ENCODE measurements around the gene OR6M1.

OR6M1 gene

DNA sequence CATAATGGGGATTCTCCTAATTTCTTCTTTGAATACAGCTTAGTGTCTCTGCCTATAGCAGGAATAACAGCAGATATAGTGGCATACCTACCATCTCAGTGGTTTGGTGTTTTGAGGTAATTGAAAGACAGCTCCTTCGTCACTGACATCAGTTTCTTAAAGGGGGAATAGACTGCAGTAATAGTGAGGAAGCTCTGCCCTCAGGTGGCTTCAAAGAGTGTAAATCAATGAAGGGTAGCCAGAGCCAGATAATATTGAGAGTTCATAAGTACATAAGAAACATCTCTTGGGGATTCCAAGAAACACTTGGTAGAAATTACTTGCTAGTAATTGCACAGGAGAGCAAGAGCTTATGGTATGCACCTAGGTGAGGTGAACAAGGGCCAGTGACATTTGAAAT, 4.4 kb downstream of the OR6M1 start:
- Histone ChIP-seq H3K4me3 (ENCODE audit: low read depth, low read length) (no peak overlapping the region), H3K4me1 (ENCODE audit: control insufficient read depth, insufficient read depth, low read length) (peaks cover 4% of the 10 kb centered on the region), H3K27me3 (ENCODE audit: control insufficient read depth, insufficient read depth, low read length) (no peaks in the 10 kb centered on the region), H3K36me3 (ENCODE audit: control insufficient read depth, insufficient read depth, low read length) (no peaks in the 10 kb centered on the region), H3K9ac (ENCODE audit: low read depth, low read length) (no peak overlapping the region), H3K9me3 (ENCODE audit: control insufficient read depth, insufficient read depth, low read length) (no peaks in the 10 kb centered on the region)

DNA sequence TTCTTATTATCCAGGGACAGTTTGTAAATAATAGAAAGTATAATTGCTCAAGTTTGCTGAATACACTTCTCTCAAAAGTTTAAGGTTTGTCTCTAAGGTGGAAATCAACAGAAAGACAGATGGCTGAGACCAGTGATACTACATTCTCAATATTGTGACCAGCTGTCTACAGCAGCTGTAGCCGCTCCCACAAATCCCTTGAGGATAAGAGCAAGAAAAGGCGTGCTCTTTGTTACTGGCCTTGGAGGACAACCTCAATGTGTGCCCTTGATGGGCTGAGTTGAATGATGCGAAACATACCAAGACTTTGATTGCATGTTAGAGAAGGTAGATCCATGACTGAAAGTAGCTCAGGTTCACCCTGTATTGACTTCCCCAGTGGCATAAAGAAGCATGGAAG, 6.1 kb downstream of the OR6M1 start:
- Histone ChIP-seq H3K4me1 (ENCODE audit: control insufficient read depth, insufficient read depth, low read length) (peaks cover 4% of the 10 kb centered on the region), H3K9ac (ENCODE audit: low read depth, low read length) (no peak overlapping the region), H3K9me3 (ENCODE audit: control insufficient read depth, insufficient read depth, low read length) (no peaks in the 10 kb centered on the region), H3K4me3 (ENCODE audit: low read depth, low read length) (no peak overlapping the region), H3K27me3 (ENCODE audit: control insufficient read depth, insufficient read depth, low read length) (no peaks in the 10 kb centered on the region), H3K36me3 (ENCODE audit: control insufficient read depth, insufficient read depth, low read length) (no peaks in the 10 kb centered on the region)

DNA sequence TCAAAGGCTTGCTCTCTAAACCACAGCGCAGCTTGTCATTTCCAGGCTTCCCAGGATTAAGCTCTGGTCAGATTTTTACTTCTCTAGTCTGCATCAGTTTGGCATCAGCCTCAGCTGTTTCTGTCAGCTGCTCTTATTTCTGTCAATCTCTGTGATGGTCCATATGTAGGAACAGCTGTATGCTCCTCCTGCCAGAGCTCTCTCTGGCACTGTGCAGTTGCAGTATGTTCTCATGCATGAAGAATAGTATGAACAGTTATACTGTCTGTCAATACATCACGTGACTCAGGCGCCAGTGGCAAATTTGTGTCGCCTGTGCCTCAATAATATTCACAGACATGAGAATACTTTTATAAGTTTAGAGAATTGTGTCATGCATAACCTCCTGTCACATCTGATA, 6.7 kb downstream of the OR6M1 start:
- Histone ChIP-seq H3K9me3 (ENCODE audit: control insufficient read depth, insufficient read depth, low read length) (no peaks in the 10 kb centered on the region), H3K36me3 (ENCODE audit: control insufficient read depth, insufficient read depth, low read length) (no peaks in the 10 kb centered on the region), H3K27me3 (ENCODE audit: control insufficient read depth, insufficient read depth, low read length) (no peaks in the 10 kb centered on the region), H3K4me1 (ENCODE audit: control insufficient read depth, insufficient read depth, low read length) (peaks cover 4% of the 10 kb centered on the region), H3K9ac (ENCODE audit: low read depth, low read length) (no peak overlapping the region), H3K4me3 (ENCODE audit: low read depth, low read length) (no peak overlapping the region)

DNA sequence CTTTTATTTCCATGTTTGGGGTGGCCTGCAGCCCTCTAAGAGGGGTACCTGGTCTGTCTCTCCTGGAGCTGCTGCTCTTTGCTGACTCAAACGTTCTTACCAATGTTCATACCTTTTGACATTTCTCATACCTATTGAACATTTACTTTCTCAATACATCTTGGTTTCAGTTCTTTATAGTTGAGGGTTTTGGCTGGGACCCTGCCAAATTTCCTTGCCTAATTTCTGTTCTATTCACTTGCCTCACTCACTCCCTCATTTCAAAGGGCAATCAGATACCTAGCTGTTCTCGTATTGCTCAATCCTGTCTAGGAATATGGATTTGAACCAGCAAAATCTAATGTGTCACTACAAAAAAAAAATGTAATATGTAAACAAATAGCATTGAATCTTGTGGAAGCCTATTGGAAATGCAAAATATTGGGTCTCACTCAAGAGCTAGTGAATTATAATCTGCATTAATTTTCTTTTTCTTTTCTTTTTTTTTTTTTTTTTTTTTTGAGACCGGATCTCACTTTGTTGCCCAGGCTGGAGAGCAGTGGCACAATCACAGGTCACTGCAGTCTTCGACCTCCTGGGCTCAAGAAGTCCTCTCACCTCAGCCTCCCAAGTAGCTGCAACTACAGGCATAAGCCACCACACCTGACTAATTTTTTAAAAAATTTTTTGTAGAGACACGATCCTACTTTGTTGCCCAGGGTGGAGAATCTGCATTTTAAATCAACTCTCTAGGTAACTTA, 7.5 kb downstream of the OR6M1 start:
- no peak overlapping the region for H3K9ac ChIP-seq (ENCODE audit: low read depth, low read length)
- no peaks in the 10 kb centered on the region for H3K27me3 ChIP-seq (ENCODE audit: control insufficient read depth, insufficient read depth, low read length)

DNA sequence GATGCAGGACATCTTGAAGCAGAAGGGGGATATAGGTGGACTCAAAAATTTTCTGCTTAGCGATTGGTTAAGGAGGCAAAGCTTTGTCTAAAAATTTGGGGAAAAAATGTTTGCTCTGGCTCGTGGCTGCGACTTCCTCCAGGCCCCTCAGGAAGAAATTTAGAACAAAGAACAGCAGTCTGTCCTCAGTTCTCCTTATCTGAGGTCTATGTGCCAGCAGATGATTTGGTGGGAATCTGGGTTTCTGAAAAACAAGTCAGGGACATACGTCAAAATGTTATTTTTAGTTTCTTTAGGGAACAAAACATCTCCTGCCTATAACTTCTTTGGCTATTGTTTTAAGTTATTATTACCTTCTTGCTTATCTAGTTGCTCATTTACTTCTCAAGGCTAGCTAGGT, 8.1 kb downstream of the OR6M1 start:
- Histone ChIP-seq H3K9ac (ENCODE audit: low read depth, low read length) (no peak overlapping the region), H3K4me3 (ENCODE audit: low read depth, low read length) (no peak overlapping the region), H3K9me3 (ENCODE audit: control insufficient read depth, insufficient read depth, low read length) (no peaks in the 10 kb centered on the region), H3K27me3 (ENCODE audit: control insufficient read depth, insufficient read depth, low read length) (no peaks in the 10 kb centered on the region), H3K4me1 (ENCODE audit: control insufficient read depth, insufficient read depth, low read length) (peaks cover 4% of the 10 kb centered on the region), H3K36me3 (ENCODE audit: control insufficient read depth, insufficient read depth, low read length) (no peaks in the 10 kb centered on the region)

More for the DNA sequence above, 7.5 kb downstream of the OR6M1 start:
- Histone ChIP-seq H3K4me3 (ENCODE audit: low read depth, low read length) (no peak overlapping the region), H3K36me3 (ENCODE audit: control insufficient read depth, insufficient read depth, low read length) (no peaks in the 10 kb centered on the region), H3K4me1 (ENCODE audit: control insufficient read depth, insufficient read depth, low read length) (peaks cover 4% of the 10 kb centered on the region), H3K9me3 (ENCODE audit: control insufficient read depth, insufficient read depth, low read length) (no peaks in the 10 kb centered on the region)

DNA sequence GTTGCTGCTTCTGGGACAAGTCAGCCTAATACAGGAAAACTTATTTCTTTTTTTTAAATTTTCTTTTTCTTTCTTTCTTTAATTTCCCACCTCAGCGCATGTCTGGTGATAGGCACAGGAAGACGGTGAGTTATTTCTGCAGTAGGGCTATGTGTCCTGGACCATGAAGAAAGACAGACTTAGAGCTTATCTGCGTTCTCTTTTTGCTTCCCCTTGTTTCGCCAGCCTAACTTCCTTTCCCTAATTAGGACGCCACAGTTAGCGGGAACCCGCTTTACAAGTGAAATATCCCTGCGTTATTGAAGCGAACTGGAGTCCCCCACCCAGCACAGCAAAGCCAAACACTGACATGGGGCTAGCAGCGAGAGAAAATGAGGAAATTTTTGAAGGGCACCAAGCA, 8.6 kb downstream of the OR6M1 start:
- H3K4me3 ChIP-seq (ENCODE audit: low read depth, low read length) = no peak overlapping the region
- no peaks in the 10 kb centered on the region for H3K9me3 ChIP-seq (ENCODE audit: control insufficient read depth, insufficient read depth, low read length)
- no peak overlapping the region for H3K9ac ChIP-seq (ENCODE audit: low read depth, low read length)
- peaks cover 4% of the 10 kb centered on the region for H3K4me1 ChIP-seq (ENCODE audit: control insufficient read depth, insufficient read depth, low read length)
- H3K36me3 ChIP-seq (ENCODE audit: control insufficient read depth, insufficient read depth, low read length) = no peaks in the 10 kb centered on the region
- no peaks in the 10 kb centered on the region for H3K27me3 ChIP-seq (ENCODE audit: control insufficient read depth, insufficient read depth, low read length)

DNA sequence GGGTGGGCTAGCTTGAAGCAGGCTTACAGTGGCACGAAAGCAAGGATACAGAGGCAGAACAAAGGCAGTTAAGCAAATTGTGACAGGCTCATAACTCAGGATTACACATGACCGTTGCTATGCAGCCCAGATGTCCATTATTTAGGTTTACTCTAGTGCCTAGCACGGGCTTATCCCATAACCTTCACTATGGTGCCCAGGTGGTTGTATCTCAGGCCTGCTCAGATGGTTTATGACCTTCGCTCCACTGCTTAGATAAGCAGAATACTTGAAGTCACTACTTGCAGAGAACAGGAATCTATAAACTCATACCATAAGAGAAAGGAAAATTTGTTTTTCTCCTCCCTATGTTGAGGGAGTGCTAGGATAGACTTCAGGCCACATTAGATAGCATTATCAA, 9.0 kb downstream of the OR6M1 start:
- H3K4me3 ChIP-seq (ENCODE audit: low read depth, low read length) = no peak overlapping the region
- no peaks in the 10 kb centered on the region for H3K36me3 ChIP-seq (ENCODE audit: control insufficient read depth, insufficient read depth, low read length)
- no peak overlapping the region for H3K9ac ChIP-seq (ENCODE audit: low read depth, low read length)
- no peaks in the 10 kb centered on the region for H3K9me3 ChIP-seq (ENCODE audit: control insufficient read depth, insufficient read depth, low read length)
- H3K27me3 ChIP-seq (ENCODE audit: control insufficient read depth, insufficient read depth, low read length) = no peaks in the 10 kb centered on the region
- H3K4me1 ChIP-seq (ENCODE audit: control insufficient read depth, insufficient read depth, low read length) = peaks cover 4% of the 10 kb centered on the region

DNA sequence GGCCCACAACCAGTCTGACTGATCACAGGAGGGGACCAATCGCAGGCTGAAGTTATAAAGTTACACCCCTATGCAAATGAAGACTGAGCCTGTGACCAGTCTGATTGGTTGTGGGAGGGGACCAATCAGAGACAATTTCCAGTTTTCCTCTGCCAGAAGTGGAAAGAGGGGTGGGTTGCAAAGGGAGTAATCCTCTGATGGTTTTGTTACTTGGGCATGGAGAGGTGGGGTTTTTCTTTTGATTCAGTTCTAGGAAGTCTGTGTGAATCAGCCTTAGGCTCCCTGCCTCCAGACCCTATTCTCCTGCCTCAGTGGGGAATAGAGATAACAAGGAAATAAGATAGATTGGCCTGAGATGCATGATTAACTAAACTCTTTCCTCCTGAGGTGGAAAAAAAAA, 9.9 kb downstream of the OR6M1 start:
- Histone ChIP-seq H3K9ac (ENCODE audit: low read depth, low read length) (no peak overlapping the region), H3K27me3 (ENCODE audit: control insufficient read depth, insufficient read depth, low read length) (no peaks in the 10 kb centered on the region), H3K4me1 (ENCODE audit: control insufficient read depth, insufficient read depth, low read length) (peaks cover 4% of the 10 kb centered on the region), H3K36me3 (ENCODE audit: control insufficient read depth, insufficient read depth, low read length) (no peaks in the 10 kb centered on the region), H3K4me3 (ENCODE audit: low read depth, low read length) (no peak overlapping the region), H3K9me3 (ENCODE audit: control insufficient read depth, insufficient read depth, low read length) (no peaks in the 10 kb centered on the region)

DNA sequence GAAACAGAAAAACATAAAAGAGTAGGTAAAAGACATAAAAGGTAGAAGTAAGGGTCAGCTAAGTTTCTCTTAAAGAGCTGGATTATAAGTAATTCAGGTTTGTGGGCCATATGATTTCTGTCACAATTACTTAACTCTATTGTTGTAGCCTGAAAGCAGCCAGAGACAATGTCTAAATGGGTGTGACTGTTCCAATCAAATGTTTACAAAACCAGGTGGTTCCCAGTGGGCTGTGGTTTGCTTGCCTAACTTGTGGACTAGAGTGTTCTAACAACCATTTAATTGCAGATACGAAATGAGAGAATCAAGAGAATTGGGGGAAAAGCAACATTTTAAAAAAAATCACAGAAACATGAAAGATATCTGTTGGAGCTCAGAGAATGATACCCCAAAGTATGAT, 22.6 kb downstream of the OR6M1 start:
- Histone ChIP-seq H3K4me3 (ENCODE audit: low read depth, low read length) (no peak overlapping the region), H3K4me1 (ENCODE audit: control insufficient read depth, insufficient read depth, low read length) (peaks cover 7% of the 10 kb centered on the region)

DNA sequence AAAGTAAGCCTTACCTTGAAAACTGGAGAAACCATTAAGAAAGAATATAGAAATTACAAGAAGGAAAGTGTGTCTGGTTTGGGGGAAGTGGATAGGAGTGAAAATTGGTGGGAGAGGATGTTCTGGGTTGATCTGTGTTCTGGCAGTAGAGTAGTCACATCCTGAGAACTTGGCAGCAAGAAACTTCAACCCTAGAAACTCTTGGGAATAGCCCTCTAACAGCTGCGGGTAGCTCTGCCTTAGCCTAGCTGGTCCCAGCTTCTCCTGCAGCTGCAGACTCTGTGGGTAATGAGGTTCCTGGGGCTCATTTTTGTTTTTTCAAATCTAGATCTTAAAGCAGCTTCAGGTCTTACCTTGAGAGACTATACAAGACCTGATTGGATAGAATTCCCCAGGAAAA, 27.6 kb downstream of the OR6M1 start:
- Histone ChIP-seq H3K4me3 (ENCODE audit: low read depth, low read length) (no peak overlapping the region), H3K9me3 (ENCODE audit: control insufficient read depth, insufficient read depth, low read length) (no peaks in the 10 kb centered on the region), H3K27me3 (ENCODE audit: control insufficient read depth, insufficient read depth, low read length) (no peaks in the 10 kb centered on the region), H3K4me1 (ENCODE audit: control insufficient read depth, insufficient read depth, low read length) (peaks cover 28% of the 10 kb centered on the region), H3K9ac (ENCODE audit: low read depth, low read length) (no peak overlapping the region), H3K36me3 (ENCODE audit: control insufficient read depth, insufficient read depth, low read length) (no peaks in the 10 kb centered on the region)

More for the DNA sequence above, 22.6 kb downstream of the OR6M1 start:
- H3K9me3 ChIP-seq (ENCODE audit: control insufficient read depth, insufficient read depth, low read length) = peaks cover 5% of the 10 kb centered on the region
- H3K27me3 ChIP-seq (ENCODE audit: control insufficient read depth, insufficient read depth, low read length) = no peaks in the 10 kb centered on the region
- no peaks in the 10 kb centered on the region for H3K36me3 ChIP-seq (ENCODE audit: control insufficient read depth, insufficient read depth, low read length)
- no peak overlapping the region for H3K9ac ChIP-seq (ENCODE audit: low read depth, low read length)

DNA sequence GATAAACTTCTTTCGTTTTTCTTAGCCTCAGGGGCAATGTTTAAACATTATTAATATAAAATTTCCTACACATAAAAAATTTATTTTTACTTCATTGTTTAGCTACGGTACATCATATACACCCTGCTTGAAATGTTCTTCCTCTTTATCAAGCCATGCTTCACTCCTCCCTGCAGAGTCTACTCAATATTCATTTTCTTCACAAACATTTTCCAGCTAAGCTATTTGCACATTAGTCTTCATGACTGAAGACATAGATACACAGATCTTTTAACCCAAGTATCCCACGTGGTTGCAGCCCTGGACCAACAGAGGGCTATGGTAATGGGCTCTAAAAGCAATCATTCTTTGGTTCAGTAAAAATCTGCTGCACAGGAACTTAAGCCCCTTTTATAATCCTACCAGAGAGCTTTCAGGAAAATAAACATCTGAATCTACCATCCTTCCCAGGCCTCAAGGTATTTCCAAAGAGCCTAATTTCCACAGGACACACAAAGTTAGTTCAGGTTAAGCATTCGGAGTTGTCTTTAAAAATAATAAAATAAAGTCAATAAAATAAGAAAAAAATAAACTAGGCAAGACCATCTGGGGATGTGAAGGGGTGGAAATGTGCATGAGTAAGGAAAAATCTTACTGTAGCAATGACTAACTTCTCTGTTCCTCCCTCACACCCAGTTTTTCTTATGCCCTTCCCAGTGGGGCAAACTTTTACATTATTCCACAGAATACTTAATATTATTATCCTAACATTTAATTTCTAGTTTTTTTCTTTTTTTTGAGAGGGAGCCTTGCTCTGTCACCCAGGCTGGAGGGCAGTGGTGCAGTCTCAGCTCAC, 30.2 kb downstream of the OR6M1 start:
- H3K9ac ChIP-seq (ENCODE audit: low read depth, low read length) = no peak overlapping the region
- peaks cover 23% of the 10 kb centered on the region for H3K4me1 ChIP-seq (ENCODE audit: control insufficient read depth, insufficient read depth, low read length)
- no peaks in the 10 kb centered on the region for H3K9me3 ChIP-seq (ENCODE audit: control insufficient read depth, insufficient read depth, low read length)
- no peaks in the 10 kb centered on the region for H3K27me3 ChIP-seq (ENCODE audit: control insufficient read depth, insufficient read depth, low read length)
- no peak overlapping the region for H3K4me3 ChIP-seq (ENCODE audit: low read depth, low read length)
- no peaks in the 10 kb centered on the region for H3K36me3 ChIP-seq (ENCODE audit: control insufficient read depth, insufficient read depth, low read length)

DNA sequence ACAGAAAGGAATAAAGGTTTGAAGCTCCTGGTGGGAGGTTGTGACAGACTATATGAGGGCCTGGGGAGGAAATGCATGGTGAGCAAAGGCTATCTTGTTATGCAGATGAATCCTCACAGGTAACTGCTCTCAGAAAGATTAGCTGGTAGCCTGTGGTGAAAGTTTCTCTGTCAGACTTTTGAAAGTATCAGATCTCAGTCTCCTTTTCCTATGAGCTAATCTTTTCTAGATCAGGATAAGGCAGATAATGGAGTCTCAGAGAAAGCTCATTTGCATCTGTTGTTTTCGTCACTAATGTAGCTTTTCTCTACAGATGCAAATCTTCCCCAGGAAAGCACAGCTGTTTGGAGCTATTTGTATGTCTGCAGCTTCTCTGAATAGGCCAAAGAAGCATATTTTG, 30.9 kb downstream of the OR6M1 start:
- no peak overlapping the region for H3K9ac ChIP-seq (ENCODE audit: low read depth, low read length)
- H3K4me1 ChIP-seq (ENCODE audit: control insufficient read depth, insufficient read depth, low read length) = peaks cover 21% of the 10 kb centered on the region
- no peaks in the 10 kb centered on the region for H3K9me3 ChIP-seq (ENCODE audit: control insufficient read depth, insufficient read depth, low read length)
- no peaks in the 10 kb centered on the region for H3K36me3 ChIP-seq (ENCODE audit: control insufficient read depth, insufficient read depth, low read length)
- no peaks in the 10 kb centered on the region for H3K27me3 ChIP-seq (ENCODE audit: control insufficient read depth, insufficient read depth, low read length)
- H3K4me3 ChIP-seq (ENCODE audit: low read depth, low read length) = no peak overlapping the region

All from iPS-15b (cell line).